Measurements from ENCODE around the gene CCND3. TPM values are rescaled to one million over a fixed set of nuclear protein-coding genes. Genes with fewer than 3 reads are reported as not detected.

CCND3 gene
- total and polyA plus RNA-seq, 10 of the 15 experiments (the other 5 are each of a cell fraction or from before 2014, with no cell fraction given) = 6.0 to 86.4 (median 31.5) TPM

- Histone ChIP-seq H4K20me1 (ENCODE audit: control insufficient read depth, insufficient read depth) (no peaks in the 10 kb centered on the region), H3K27me3 (replicated peaks in 1 of 2; ENCODE audit: control insufficient read depth in 2 of 2, insufficient read depth in 2 of 2, low read length in 1 of 2) (no peaks in the 10 kb centered on the region), H3K4me3 (no peak overlapping the region), H3K9ac (ENCODE audit: control insufficient read depth, insufficient read depth, low read length) (no peak overlapping the region), H3K36me3 (ENCODE audit: control insufficient read depth in 2 of 2, insufficient read depth in 2 of 2, low read length in 1 of 2) (no peaks in the 10 kb centered on the region), H3K79me2 (ENCODE audit: control insufficient read depth, insufficient read depth, low read length) (no peaks in the 10 kb centered on the region), H3K9me3 (replicated peaks; ENCODE audit: control insufficient read depth, insufficient read depth, low read length) (no peaks in the 10 kb centered on the region), H3K27ac (ENCODE audit: control insufficient read depth, insufficient read depth) (no peak overlapping the region), H3K4me2 (ENCODE audit: control insufficient read depth, insufficient read depth) (no peak overlapping the region), H3K4me1 (ENCODE audit: control insufficient read depth, insufficient read depth, low read length) (no peaks in the 10 kb centered on the region), H2AFZ (ENCODE audit: control insufficient read depth, low read depth, low read length) (no peak overlapping the region)
- FAIRE-seq = no peak
- no TSS peak for BruUV-seq (replicated peaks)
- ChIA-PET RAD21 (ENCODE audit: unreplicated experiment) (no interaction called here), CTCF (interaction anchor here (0.9 to 1.6 kb wide), 3 partner anchors 10 to 76 kb away, joined by 3 read pairs; no protein-coding TSS in a partner anchor), SMC1A (ENCODE audit: uncharacterized antibody, unreplicated experiment) (interaction anchor here (0.7 to 2.8 kb wide), 5 partner anchors 10 to 77 kb away, joined by 3 to 7 read pairs (median 3); no protein-coding TSS in a partner anchor), POLR2A (no interaction called here)
- intact Hi-C loops (cut with micrococcal nuclease; ENCODE audit: unreplicated experiment) (no loop called here), in situ Hi-C loops (cut with MboI) (no loop called here)
- DNase-seq (ENCODE audit: low read depth, low spot score) = no peak
- no peak for ATAC-seq
- 68% methylated on average over 7 of the region's 7 CpGs for WGBS (ENCODE audit: insufficient coverage, insufficient replicate concordance, low lambda C conversion rate, missing lambda C conversion rate)
- TF ChIP-seq BHLHE40 (IDR thresholded peaks at IDR 0.05; ENCODE audit: borderline replicate concordance in 1 of 2, low read depth in 2 of 2, low read length in 1 of 2) (no peak), NR2F1 (conservative IDR thresholded peaks at IDR 0.05) (no peak), ZBTB33 (IDR thresholded peaks at IDR 0.05) (no peak), ETV6 (conservative IDR thresholded peaks at IDR 0.05 in 1 of 2, IDR thresholded peaks at IDR 0.05 in 1 of 2; ENCODE audit: borderline replicate concordance in 1 of 2, low read depth in 1 of 2) (no peak), STAT3 (IDR thresholded peaks at IDR 0.05; ENCODE audit: low read depth, low read length) (no peak), CBX3 (IDR thresholded peaks at IDR 0.05; ENCODE audit: borderline replicate concordance, low read depth) (no peak), SIX5 (IDR thresholded peaks at IDR 0.05; ENCODE audit: low read depth, low read length, severe bottlenecking) (no peak), PML (IDR thresholded peaks at IDR 0.05; ENCODE audit: low read length) (no peak), SUPT20H (IDR thresholded peaks at IDR 0.05; ENCODE audit: borderline replicate concordance, control insufficient read depth, low read depth, low read length) (no peak)
- TF ChIP-seq, protein P1, sequence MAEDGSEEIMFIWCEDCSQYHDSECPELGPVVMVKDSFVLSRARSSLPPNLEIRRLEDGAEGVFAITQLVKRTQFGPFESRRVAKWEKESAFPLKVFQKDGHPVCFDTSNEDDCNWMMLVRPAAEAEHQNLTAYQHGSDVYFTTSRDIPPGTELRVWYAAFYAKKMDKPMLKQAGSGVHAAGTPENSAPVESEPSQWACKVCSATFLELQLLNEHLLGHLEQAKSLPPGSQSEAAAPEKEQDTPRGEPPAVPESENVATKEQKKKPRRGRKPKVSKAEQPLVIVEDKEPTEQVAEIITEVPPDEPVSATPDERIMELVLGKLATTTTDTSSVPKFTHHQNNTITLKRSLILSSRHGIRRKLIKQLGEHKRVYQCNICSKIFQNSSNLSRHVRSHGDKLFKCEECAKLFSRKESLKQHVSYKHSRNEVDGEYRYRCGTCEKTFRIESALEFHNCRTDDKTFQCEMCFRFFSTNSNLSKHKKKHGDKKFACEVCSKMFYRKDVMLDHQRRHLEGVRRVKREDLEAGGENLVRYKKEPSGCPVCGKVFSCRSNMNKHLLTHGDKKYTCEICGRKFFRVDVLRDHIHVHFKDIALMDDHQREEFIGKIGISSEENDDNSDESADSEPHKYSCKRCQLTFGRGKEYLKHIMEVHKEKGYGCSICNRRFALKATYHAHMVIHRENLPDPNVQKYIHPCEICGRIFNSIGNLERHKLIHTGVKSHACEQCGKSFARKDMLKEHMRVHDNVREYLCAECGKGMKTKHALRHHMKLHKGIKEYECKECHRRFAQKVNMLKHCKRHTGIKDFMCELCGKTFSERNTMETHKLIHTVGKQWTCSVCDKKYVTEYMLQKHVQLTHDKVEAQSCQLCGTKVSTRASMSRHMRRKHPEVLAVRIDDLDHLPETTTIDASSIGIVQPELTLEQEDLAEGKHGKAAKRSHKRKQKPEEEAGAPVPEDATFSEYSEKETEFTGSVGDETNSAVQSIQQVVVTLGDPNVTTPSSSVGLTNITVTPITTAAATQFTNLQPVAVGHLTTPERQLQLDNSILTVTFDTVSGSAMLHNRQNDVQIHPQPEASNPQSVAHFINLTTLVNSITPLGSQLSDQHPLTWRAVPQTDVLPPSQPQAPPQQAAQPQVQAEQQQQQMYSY (CRISPR knock-in tag; IDR thresholded peaks at IDR 0.05) = no peak
- TF ChIP-seq, protein P2, sequence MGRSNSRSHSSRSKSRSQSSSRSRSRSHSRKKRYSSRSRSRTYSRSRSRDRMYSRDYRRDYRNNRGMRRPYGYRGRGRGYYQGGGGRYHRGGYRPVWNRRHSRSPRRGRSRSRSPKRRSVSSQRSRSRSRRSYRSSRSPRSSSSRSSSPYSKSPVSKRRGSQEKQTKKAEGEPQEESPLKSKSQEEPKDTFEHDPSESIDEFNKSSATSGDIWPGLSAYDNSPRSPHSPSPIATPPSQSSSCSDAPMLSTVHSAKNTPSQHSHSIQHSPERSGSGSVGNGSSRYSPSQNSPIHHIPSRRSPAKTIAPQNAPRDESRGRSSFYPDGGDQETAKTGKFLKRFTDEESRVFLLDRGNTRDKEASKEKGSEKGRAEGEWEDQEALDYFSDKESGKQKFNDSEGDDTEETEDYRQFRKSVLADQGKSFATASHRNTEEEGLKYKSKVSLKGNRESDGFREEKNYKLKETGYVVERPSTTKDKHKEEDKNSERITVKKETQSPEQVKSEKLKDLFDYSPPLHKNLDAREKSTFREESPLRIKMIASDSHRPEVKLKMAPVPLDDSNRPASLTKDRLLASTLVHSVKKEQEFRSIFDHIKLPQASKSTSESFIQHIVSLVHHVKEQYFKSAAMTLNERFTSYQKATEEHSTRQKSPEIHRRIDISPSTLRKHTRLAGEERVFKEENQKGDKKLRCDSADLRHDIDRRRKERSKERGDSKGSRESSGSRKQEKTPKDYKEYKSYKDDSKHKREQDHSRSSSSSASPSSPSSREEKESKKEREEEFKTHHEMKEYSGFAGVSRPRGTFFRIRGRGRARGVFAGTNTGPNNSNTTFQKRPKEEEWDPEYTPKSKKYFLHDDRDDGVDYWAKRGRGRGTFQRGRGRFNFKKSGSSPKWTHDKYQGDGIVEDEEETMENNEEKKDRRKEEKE (IDR thresholded peaks at IDR 0.05) = no peak
These were observed 26.0 kb upstream of the CCND3 start for GRCh38 chr6:41967312-41968287.

All from GM12878 (cell line).